ENCODE data around the gene ZNF292. TPM values are rescaled to one million over a fixed set of nuclear protein-coding genes. Genes with fewer than 3 reads are reported as not detected.
A peak's percentile ranks its signal among the peaks of the same experiment; 100 is the strongest.
"Not testable (repeated sequence)": the region's sequence is repeated elsewhere in the genome, so short reads cannot be mapped to it uniquely, and the experiment has no call there.

ZNF292 gene
- total RNA-seq, 1 experiment from 2014 or later: 17.0 TPM

GRCh38 chr6:87209812-87210211, 54.4 kb downstream of the ZNF292 start:
- Histone ChIP-seq H3K4me1 (replicated peaks) (no peaks in the 10 kb centered on the region), H3K36me3 (peaks cover 7% of the 10 kb centered on the region; the same call in 1 of the 2 replicates), H3K9me3 (replicated peaks) (no peaks in the 10 kb centered on the region), H3K27ac (no peak overlapping the region), H3K27me3 (replicated peaks) (no peaks in the 10 kb centered on the region), H3K4me3 (no peak overlapping the region)
- no peak for DNase-seq (ENCODE audit: low read depth in 1 of 2, low spot score in 2 of 2)

- H3K9me3 ChIP-seq (replicated peaks): no peaks in the 10 kb centered on the region
- DNase-seq (ENCODE audit: low read depth in 1 of 2, low spot score in 2 of 2): no peak
- H3K4me3 ChIP-seq: no peak overlapping the region
- no peak overlapping the region for H3K27ac ChIP-seq
- H3K27me3 ChIP-seq (replicated peaks): no peaks in the 10 kb centered on the region
- no peaks in the 10 kb centered on the region for H3K4me1 ChIP-seq (replicated peaks)
- peaks cover 5% of the 10 kb centered on the region for H3K36me3 ChIP-seq
These were observed 55.6 kb downstream of the ZNF292 start for GRCh38 chr6:87210979-87211378.

DNA sequence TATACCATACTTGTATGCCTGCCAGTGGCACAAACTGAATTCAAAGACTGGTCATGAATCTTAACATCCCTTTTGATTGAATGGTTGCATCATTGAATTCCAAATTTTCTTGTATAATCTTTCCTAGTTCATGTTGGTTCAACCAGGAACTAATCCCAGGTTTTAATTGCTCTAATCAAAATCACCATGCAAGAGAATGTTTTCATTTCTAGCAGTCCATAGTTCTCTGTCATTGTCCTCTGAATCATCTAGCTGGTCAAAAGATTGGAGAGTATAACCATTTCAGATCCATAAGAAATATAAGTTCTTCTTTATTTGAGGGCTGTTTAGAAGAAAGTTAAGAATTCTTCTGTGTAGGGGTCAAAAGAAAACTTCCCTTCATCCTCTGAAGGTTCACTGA, 57.2 kb downstream of the ZNF292 start:
- no peaks in the 10 kb centered on the region for H3K9me3 ChIP-seq (replicated peaks)
- DNase-seq (ENCODE audit: low read depth in 1 of 2, low spot score in 2 of 2): no peak
- no peaks in the 10 kb centered on the region for H3K27me3 ChIP-seq (replicated peaks)
- H3K4me3 ChIP-seq: no peak overlapping the region
- no peaks in the 10 kb centered on the region for H3K4me1 ChIP-seq (replicated peaks)
- peaks cover 10% of the 10 kb centered on the region; the same call in 1 of the 2 replicates for H3K36me3 ChIP-seq
- no peak overlapping the region for H3K27ac ChIP-seq

GRCh38 chr6:87213364-87213763, 58.0 kb downstream of the ZNF292 start:
- Histone ChIP-seq H3K27me3 (replicated peaks) (no peaks in the 10 kb centered on the region), H3K4me1 (replicated peaks) (no peaks in the 10 kb centered on the region), H3K9me3 (replicated peaks) (no peaks in the 10 kb centered on the region), H3K27ac (no peak overlapping the region), H3K4me3 (no peak overlapping the region), H3K36me3 (peaks cover 10% of the 10 kb centered on the region; the same call in 1 of the 2 replicates)
- no peak for DNase-seq (ENCODE audit: low read depth in 1 of 2, low spot score in 2 of 2)

- H3K4me1 ChIP-seq (replicated peaks): no peaks in the 10 kb centered on the region
- no peaks in the 10 kb centered on the region for H3K9me3 ChIP-seq (replicated peaks)
- no peak for DNase-seq (ENCODE audit: low read depth in 1 of 2, low spot score in 2 of 2)
- H3K27ac ChIP-seq: no peak overlapping the region
- H3K4me3 ChIP-seq: no peak overlapping the region
- peaks cover 10% of the 10 kb centered on the region; the same call in 1 of the 2 replicates for H3K36me3 ChIP-seq
- H3K27me3 ChIP-seq (replicated peaks): no peaks in the 10 kb centered on the region
These were observed 59.5 kb downstream of the ZNF292 start for GRCh38 chr6:87214831-87215230.

GRCh38 chr6:87220997-87221396, 65.6 kb downstream of the ZNF292 start:
- Histone ChIP-seq H3K27me3 (replicated peaks) (no peaks in the 10 kb centered on the region), H3K4me3 (no peak overlapping the region), H3K4me1 (replicated peaks) (no peaks in the 10 kb centered on the region), H3K9me3 (replicated peaks) (no peaks in the 10 kb centered on the region), H3K27ac (no peak overlapping the region), H3K36me3 (peaks cover 31% of the 10 kb centered on the region)
- DNase-seq (ENCODE audit: low read depth in 1 of 2, low spot score in 2 of 2): no peak

DNA sequence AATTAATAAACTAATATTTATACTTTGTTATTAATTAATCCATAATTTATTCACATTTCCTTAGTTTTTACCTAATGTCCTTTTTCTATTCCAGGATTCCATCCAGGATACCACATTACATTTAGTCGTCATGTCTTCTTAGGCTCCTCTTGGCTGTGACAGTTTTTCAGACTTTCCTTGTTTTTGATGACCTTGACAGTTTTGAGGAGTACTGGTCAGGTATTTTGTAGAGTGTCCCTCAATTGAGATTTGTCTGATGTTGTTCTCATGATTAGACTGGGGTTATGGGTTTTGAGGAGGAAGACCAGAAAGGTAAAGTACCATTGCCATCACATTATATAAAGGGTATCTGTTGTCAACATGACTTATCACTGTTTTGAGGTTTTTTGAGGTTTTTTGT, 67.3 kb downstream of the ZNF292 start:
- no peaks in the 10 kb centered on the region for H3K27me3 ChIP-seq (replicated peaks)
- H3K36me3 ChIP-seq: peaks cover 27% of the 10 kb centered on the region
- H3K4me1 ChIP-seq (replicated peaks): no peaks in the 10 kb centered on the region
- H3K9me3 ChIP-seq (replicated peaks): no peaks in the 10 kb centered on the region
- DNase-seq (ENCODE audit: low read depth in 1 of 2, low spot score in 2 of 2): no peak
- H3K4me3 ChIP-seq: no peak overlapping the region
- H3K27ac ChIP-seq: no peak overlapping the region

- no peaks in the 10 kb centered on the region for H3K4me1 ChIP-seq (replicated peaks)
- H3K9me3 ChIP-seq (replicated peaks): no peaks in the 10 kb centered on the region
- peaks cover 32% of the 10 kb centered on the region for H3K36me3 ChIP-seq
- no peak for DNase-seq (ENCODE audit: low read depth in 1 of 2, low spot score in 2 of 2)
- H3K27me3 ChIP-seq (replicated peaks): no peaks in the 10 kb centered on the region
- no peak overlapping the region for H3K27ac ChIP-seq
- H3K4me3 ChIP-seq: no peak overlapping the region
These were observed 69.6 kb downstream of the ZNF292 start for GRCh38 chr6:87224971-87225370.

DNA sequence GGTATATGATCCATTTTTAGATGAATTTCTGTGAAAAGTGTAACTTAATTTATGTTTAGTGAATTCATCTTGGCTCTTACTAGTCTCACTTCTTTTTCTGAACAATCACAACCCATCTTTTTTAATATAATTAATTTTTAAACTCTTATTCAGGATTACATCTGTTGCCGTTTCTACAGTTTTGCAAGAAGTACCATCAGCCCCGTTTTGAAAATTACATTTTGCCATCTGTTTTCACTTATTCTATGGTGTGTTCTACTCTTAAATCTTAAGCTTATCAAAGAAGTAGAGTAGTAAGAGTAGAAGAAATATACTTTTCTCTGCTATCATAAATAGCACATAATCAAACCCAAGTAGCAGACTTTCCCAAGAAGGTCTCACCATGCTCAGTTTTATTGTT, 70.1 kb downstream of the ZNF292 start:
- Histone ChIP-seq H3K27ac (no peak overlapping the region), H3K9me3 (replicated peaks) (no peaks in the 10 kb centered on the region), H3K27me3 (replicated peaks) (no peaks in the 10 kb centered on the region), H3K36me3 (peaks cover 31% of the 10 kb centered on the region), H3K4me1 (replicated peaks) (no peaks in the 10 kb centered on the region), H3K4me3 (no peak overlapping the region)
- DNase-seq (ENCODE audit: low read depth in 1 of 2, low spot score in 2 of 2): no peak

DNA sequence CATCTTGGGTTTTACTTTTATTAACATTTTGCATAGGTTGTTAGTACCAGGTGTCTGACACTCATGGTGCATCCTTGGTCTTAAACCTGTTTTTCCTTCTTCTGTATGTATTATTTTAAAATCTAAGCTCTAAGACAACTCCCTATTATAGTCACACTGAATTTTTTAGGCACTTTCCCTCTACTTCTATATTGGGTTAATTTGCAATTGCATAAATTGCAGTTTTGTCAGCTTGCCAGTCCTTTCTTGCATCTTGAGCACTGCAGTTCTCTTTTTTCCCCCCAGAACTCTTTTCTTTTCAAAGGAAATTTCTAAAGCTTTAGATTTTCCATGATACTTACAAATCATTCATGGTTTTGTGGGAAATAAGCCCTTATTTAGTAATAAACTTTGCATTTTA, 70.6 kb downstream of the ZNF292 start:
- H3K27ac ChIP-seq: no peak overlapping the region
- no peak overlapping the region for H3K4me3 ChIP-seq
- no peaks in the 10 kb centered on the region for H3K27me3 ChIP-seq (replicated peaks)
- no peaks in the 10 kb centered on the region for H3K4me1 ChIP-seq (replicated peaks)
- no peaks in the 10 kb centered on the region for H3K9me3 ChIP-seq (replicated peaks)
- H3K36me3 ChIP-seq: peaks cover 29% of the 10 kb centered on the region
- DNase-seq (ENCODE audit: low read depth in 1 of 2, low spot score in 2 of 2): no peak

- no peaks in the 10 kb centered on the region for H3K4me1 ChIP-seq (replicated peaks)
- H3K27ac ChIP-seq: no peak overlapping the region
- no peak overlapping the region for H3K4me3 ChIP-seq
- no peaks in the 10 kb centered on the region for H3K27me3 ChIP-seq (replicated peaks)
- no peaks in the 10 kb centered on the region for H3K9me3 ChIP-seq (replicated peaks)
- DNase-seq (ENCODE audit: low read depth in 1 of 2, low spot score in 2 of 2): no peak
- peaks cover 14% of the 10 kb centered on the region for H3K36me3 ChIP-seq
These were observed 75.4 kb downstream of the ZNF292 start for GRCh38 chr6:87230801-87231200.

DNA sequence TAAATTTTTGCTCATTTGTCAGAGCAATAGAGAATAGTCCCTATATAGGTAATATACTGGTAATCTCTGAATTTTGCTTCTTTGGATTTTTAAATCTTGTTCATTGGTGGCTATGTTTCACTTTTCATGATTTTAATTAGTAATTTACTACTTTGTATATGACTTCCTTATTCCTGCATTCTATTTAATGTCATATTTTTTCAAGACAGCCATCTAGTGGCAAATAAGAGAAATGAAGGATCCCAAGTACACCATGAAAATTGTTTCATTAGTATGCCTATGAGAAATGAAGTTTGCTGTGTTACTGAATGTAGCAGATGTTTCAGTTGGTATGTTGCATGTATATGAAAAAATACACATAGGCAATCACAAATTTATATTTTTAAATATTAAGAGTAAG, 82.4 kb downstream of the ZNF292 start:
- no peak overlapping the region for H3K27ac ChIP-seq
- H3K4me3 ChIP-seq: no peak overlapping the region
- no peaks in the 10 kb centered on the region for H3K27me3 ChIP-seq (replicated peaks)
- H3K36me3 ChIP-seq: peaks cover 17% of the 10 kb centered on the region
- DNase-seq (ENCODE audit: low read depth in 1 of 2, low spot score in 2 of 2): peak in 1 of 2 experiments; percentile 6
- no peaks in the 10 kb centered on the region for H3K4me1 ChIP-seq (replicated peaks)
- no peaks in the 10 kb centered on the region for H3K9me3 ChIP-seq (replicated peaks)

GRCh38 chr6:87239098-87239635, 83.8 kb downstream of the ZNF292 start:
- H3K27me3 ChIP-seq (replicated peaks); H3K4me3 ChIP-seq; H3K27ac ChIP-seq; H3K4me1 ChIP-seq (replicated peaks); DNase-seq (ENCODE audit: low read depth in 1 of 2, low spot score in 2 of 2); H3K9me3 ChIP-seq (replicated peaks): not testable (repeated sequence)
- H3K36me3 ChIP-seq: peaks cover 20% of the 10 kb centered on the region

GRCh38 chr6:87241304-87241703, 85.9 kb downstream of the ZNF292 start:
- no peak overlapping the region for H3K27ac ChIP-seq
- H3K27me3 ChIP-seq (replicated peaks): no peaks in the 10 kb centered on the region
- no peaks in the 10 kb centered on the region for H3K4me1 ChIP-seq (replicated peaks)
- no peak overlapping the region for H3K4me3 ChIP-seq
- no peaks in the 10 kb centered on the region for H3K9me3 ChIP-seq (replicated peaks)
- no peak for DNase-seq (ENCODE audit: low read depth in 1 of 2, low spot score in 2 of 2)
- peaks cover 25% of the 10 kb centered on the region for H3K36me3 ChIP-seq

GRCh38 chr6:87242311-87242710, 86.9 kb downstream of the ZNF292 start:
- Histone ChIP-seq H3K27ac (no peak overlapping the region), H3K36me3 (peaks cover 33% of the 10 kb centered on the region), H3K9me3 (replicated peaks) (no peaks in the 10 kb centered on the region), H3K4me3 (no peak overlapping the region), H3K4me1 (replicated peaks) (no peaks in the 10 kb centered on the region), H3K27me3 (replicated peaks) (no peaks in the 10 kb centered on the region)
- DNase-seq (ENCODE audit: low read depth in 1 of 2, low spot score in 2 of 2): no peak

All from SJSA1 (cell line).